Hepatocyte (in vitro differentiated cells): ENCODE results near the gene SNX19. TPM values are rescaled to one million over a fixed set of nuclear protein-coding genes. Genes with fewer than 3 reads are reported as not detected.

ENCODE experiments used
- DNase-seq: peaks from one replicate; pipeline ENCODE4 v3.0.0-alpha.2; 2016; ENCODE audit warnings: low spot score
- H2AFZ ChIP-seq: fragments of 200-600 bp; sonication (generic); 2 replicates; pipeline ENCODE4 v1.6.0; 2016; ENCODE audit warnings: antibody characterized with exemption, mild to moderate bottlenecking
- H3K27ac ChIP-seq: fragments of 200-600 bp; sonication (generic); 2 replicates; pipeline ENCODE4 v1.5.1; 2016; ENCODE audit warnings: mild to moderate bottlenecking
- H3K27me3 ChIP-seq: fragments of 200-600 bp; sonication (generic); 2 replicates; pipeline ENCODE4 v1.6.1; 2016
- H3K36me3 ChIP-seq: fragments of 200-600 bp; sonication (generic); replicated peaks from 2 replicates; pipeline ENCODE4 v1.5.1; 2016; ENCODE audit warnings: low read depth; ENCODE audit not compliant: insufficient read depth
- H3K4me1 ChIP-seq: fragments of 200-600 bp; sonication (generic); 2 replicates; pipeline ENCODE4 v1.5.1; 2016; ENCODE audit warnings: mild to moderate bottlenecking, moderate library complexity; ENCODE audit not compliant: insufficient read depth
- H3K4me2 ChIP-seq: fragments of 200-600 bp; sonication (generic); 2 replicates; pipeline ENCODE4 v1.6.0; 2016
- H3K4me3 ChIP-seq: fragments of 200-600 bp; sonication (generic); 2 replicates; pipeline ENCODE4 v1.5.1; 2016; ENCODE audit warnings: mild to moderate bottlenecking
- H3K79me2 ChIP-seq: fragments of 200-600 bp; sonication (generic); 2 replicates; pipeline ENCODE4 v1.6.0; 2017; ENCODE audit warnings: mild to moderate bottlenecking
- H3K9me2 ChIP-seq: fragments of 200-600 bp; sonication (generic); replicated peaks from 2 replicates; pipeline ENCODE4 v1.6.0; 2017; ENCODE audit warnings: mild to moderate bottlenecking; ENCODE audit not compliant: insufficient read depth
- H3K9me3 ChIP-seq: fragments of 200-600 bp; sonication (generic); 2 replicates; pipeline ENCODE4 v1.5.1; 2016; ENCODE audit warnings: low read depth, mild to moderate bottlenecking
- H4K20me1 ChIP-seq: fragments of 200-600 bp; sonication (generic); 2 replicates; pipeline ENCODE4 v1.6.0; 2016; ENCODE audit warnings: mild to moderate bottlenecking; ENCODE audit not compliant: insufficient read depth, poor library complexity, severe bottlenecking
- CTCF ChIP-seq: fragments of 200-600 bp; sonication (generic); IDR thresholded peaks from 2 replicates; pipeline ENCODE4 v1.5.1; 2016; ENCODE audit warnings: antibody characterized with exemption, mild to moderate bottlenecking; ENCODE audit not compliant: poor library complexity
- EZH2 ChIP-seq: fragments of 200-600 bp; sonication (generic); IDR thresholded peaks from 2 replicates; pipeline ENCODE4 v1.6.1; 2016; ENCODE audit warnings: antibody characterized with exemption, mild to moderate bottlenecking, borderline replicate concordance
- EZH2phosphoT487 ChIP-seq: fragments of 200-600 bp; sonication (generic); IDR thresholded peaks from one replicate; pipeline ENCODE4 v1.6.1; 2018; ENCODE audit warnings: antibody characterized with exemption, mild to moderate bottlenecking, low read depth, moderate library complexity; ENCODE audit not compliant: unreplicated experiment, severe bottlenecking
- WGBS: methylation state at CpG from one replicate; pipeline ENCODE4 v1.1.6; 2016; ENCODE audit warnings: low lambda C conversion rate; ENCODE audit errors: missing lambda C conversion rate; 5-methylcytosine and 5-hydroxymethylcytosine counted together
- polyA plus RNA-seq: library from polyadenylated mRNA; unstranded; fragments of >200 nt; fragmentation: Nextera tagmentation; extraction: Ambion mirVana; gene quantifications from 2 replicates; pipeline ENCODE4 v1.2.1, GENCODE V29; 2016
- total RNA-seq: library from RNA; depleted of rRNA; stranded (reverse); fragments of >200 nt; gene quantifications from 2 replicates; pipeline ENCODE4 v1.2.3, GENCODE V29; 2014

SNX19 gene
- total and polyA plus RNA-seq, 2 experiments from 2014 or later: 40.6 to 64.3 TPM

GRCh38 chr11:130874955-130875531, 41.2 kb downstream of the SNX19 start:
- no peaks in the 10 kb centered on the region for H3K27me3 ChIP-seq
- H3K9me2 ChIP-seq: no peaks in the 10 kb centered on the region
- no peaks in the 10 kb centered on the region for H3K79me2 ChIP-seq
- H3K36me3 ChIP-seq: peaks cover 3% of the 10 kb centered on the region
- DNase-seq: no peak
- no peak overlapping the region for H3K4me3 ChIP-seq
- WGBS: 92% methylated on average over 7 of the region's 7 CpGs
- no peak overlapping the region for H3K4me2 ChIP-seq
- peaks cover 5% of the 10 kb centered on the region for H3K4me1 ChIP-seq
- H4K20me1 ChIP-seq: no peaks in the 10 kb centered on the region
- H3K9me3 ChIP-seq: no peaks in the 10 kb centered on the region
- no peak overlapping the region for H2AFZ ChIP-seq
- TF ChIP-seq EZH2 (no peak), EZH2phosphoT487 (no peak), CTCF (no peak)
- no peak overlapping the region for H3K27ac ChIP-seq

GRCh38 chr11:130874396-130874795, 41.9 kb downstream of the SNX19 start:
- WGBS: 61% methylated on average over 1 of the region's 1 CpG
- no peaks in the 10 kb centered on the region for H4K20me1 ChIP-seq

DNA sequence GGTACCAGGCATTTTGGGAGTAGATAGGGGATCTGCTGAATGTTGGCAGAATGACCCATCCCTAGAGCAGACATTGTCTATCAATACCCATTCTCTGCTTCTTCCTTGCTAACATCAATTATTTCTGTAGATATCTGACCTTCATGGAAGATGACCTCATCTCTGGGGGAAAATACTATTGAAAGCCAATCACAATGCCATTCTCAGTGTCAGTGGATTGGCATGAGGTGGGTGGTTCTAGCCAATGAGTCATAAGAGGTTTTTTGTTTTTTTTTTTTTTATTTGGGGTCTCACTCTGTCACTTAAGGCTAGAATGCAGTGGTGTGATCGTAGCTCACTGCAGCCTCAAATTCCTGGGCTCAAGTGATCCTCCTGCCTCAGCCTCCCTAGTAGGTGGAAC, 42.5 kb downstream of the SNX19 start:
- Histone ChIP-seq H3K27me3 (no peaks in the 10 kb centered on the region), H3K9me3 (no peaks in the 10 kb centered on the region), H3K79me2 (no peaks in the 10 kb centered on the region), H3K27ac (no peak overlapping the region), H2AFZ (no peak overlapping the region), H3K4me2 (no peak overlapping the region), H4K20me1 (no peaks in the 10 kb centered on the region), H3K36me3 (no peaks in the 10 kb centered on the region), H3K4me3 (no peak overlapping the region), H3K9me2 (no peaks in the 10 kb centered on the region), H3K4me1 (peaks cover 5% of the 10 kb centered on the region)
- no peak for TF ChIP-seq EZH2
- TF ChIP-seq EZH2phosphoT487: no peak
- no peak for TF ChIP-seq CTCF
- DNase-seq: no peak
- WGBS: 91% methylated on average over 1 of the region's 1 CpG

More at GRCh38 chr11:130874396-130874795, 41.9 kb downstream of the SNX19 start:
- Histone ChIP-seq H3K27ac (no peak overlapping the region), H3K4me1 (peaks cover 5% of the 10 kb centered on the region), H3K36me3 (no peaks in the 10 kb centered on the region), H3K4me3 (no peak overlapping the region), H2AFZ (no peak overlapping the region), H3K9me2 (no peaks in the 10 kb centered on the region), H3K79me2 (no peaks in the 10 kb centered on the region), H3K9me3 (no peaks in the 10 kb centered on the region), H3K4me2 (no peak overlapping the region), H3K27me3 (no peaks in the 10 kb centered on the region)
- no peak for TF ChIP-seq CTCF
- TF ChIP-seq EZH2phosphoT487: no peak
- TF ChIP-seq EZH2: no peak
- DNase-seq: no peak

- no peak overlapping the region for H2AFZ ChIP-seq
Measured at GRCh38 chr11:130872981-130873380, 43.3 kb downstream of the SNX19 start.

More at GRCh38 chr11:130872981-130873380, 43.3 kb downstream of the SNX19 start:
- 80% methylated on average over 6 of the region's 6 CpGs for WGBS
- Histone ChIP-seq H3K4me1 (peaks cover under 1% of the 10 kb centered on the region), H4K20me1 (no peaks in the 10 kb centered on the region), H3K36me3 (no peaks in the 10 kb centered on the region), H3K27ac (no peak overlapping the region), H3K9me3 (no peaks in the 10 kb centered on the region), H3K9me2 (no peaks in the 10 kb centered on the region), H3K4me3 (no peak overlapping the region), H3K79me2 (no peaks in the 10 kb centered on the region), H3K4me2 (no peak overlapping the region), H3K27me3 (no peaks in the 10 kb centered on the region)
- TF ChIP-seq CTCF: no peak
- TF ChIP-seq EZH2: no peak
- no peak for TF ChIP-seq EZH2phosphoT487
- DNase-seq: no peak
